NCI-H2196 (cell line): ENCODE results near the gene LPCAT3.
A peak's percentile ranks its signal among the peaks of the same experiment; 100 is the strongest.

Experiments used
- DNase-seq: peaks from one replicate; lab custom pipeline; 2025; ENCODE audit not compliant: unreplicated experiment; lab: John Stamatoyannopoulos, UW

The LPCAT3 gene

GRCh38 chr12:6965026-6965661 is 53.1 kb downstream of the LPCAT3 start:
- peak; percentile 69 for DNase-seq

- DNase-seq, result no peak
Measured at GRCh38 chr12:6964605-6965025, 53.7 kb downstream of the LPCAT3 start.

GRCh38 chr12:6963791-6964413 is 54.4 kb downstream of the LPCAT3 start:
- peak; percentile 15 for DNase-seq

GRCh38 chr12:6963016-6963731 is 55.1 kb downstream of the LPCAT3 start:
- peak; percentile 62 for DNase-seq

- DNase-seq, result peak; percentile 61
Measured at GRCh38 chr12:6962285-6963015, 55.8 kb downstream of the LPCAT3 start.

GRCh38 chr12:6961695-6962284 is 56.5 kb downstream of the LPCAT3 start:
- DNase-seq, result peak; percentile 68

GRCh38 chr12:6961278-6961694 is 57.0 kb downstream of the LPCAT3 start:
- peak; percentile 38 for DNase-seq

GRCh38 chr12:6960593-6961277 is 57.5 kb downstream of the LPCAT3 start:
- peak; percentile 2 for DNase-seq

GRCh38 chr12:6959805-6960592 is 58.3 kb downstream of the LPCAT3 start:
- DNase-seq, result no peak

GRCh38 chr12:6959058-6959804 is 59.0 kb downstream of the LPCAT3 start:
- no peak for DNase-seq

- DNase-seq, result no peak
Measured at GRCh38 chr12:6958609-6959057, 59.6 kb downstream of the LPCAT3 start.

GRCh38 chr12:6957741-6958608 is 60.3 kb downstream of the LPCAT3 start:
- DNase-seq, result no peak

GRCh38 chr12:6957151-6957701 is 61.0 kb downstream of the LPCAT3 start:
- DNase-seq, result no peak

GRCh38 chr12:6956021-6956727 is 62.1 kb downstream of the LPCAT3 start:
- no peak for DNase-seq

- DNase-seq, result no peak
Measured at GRCh38 chr12:6955108-6956020, 62.9 kb downstream of the LPCAT3 start.
